IMR-90 (cell line): Measurements from ENCODE around the gene GSTP1. TPM values are rescaled to one million over a fixed set of nuclear protein-coding genes. Genes with fewer than 3 reads are reported as not detected.

Experiments
- ATAC-seq: fragments of 200-7000 bp; cut with Tn5 transposase; 2 replicates; pipeline ENCODE4 v1.9.1; 2020; ENCODE audit warnings: low read depth, mild to moderate bottlenecking, moderate library complexity
- BruUV-seq: library from RNA; stranded (reverse); fragments of 400-500 nt; replicated peaks from 2 replicates; lab custom pipeline; 2021; lab: Mats Ljungman, UMichigan
- CTCF ChIA-PET: fragments of 300-600 bp; formaldehyde crosslinking; extraction: SDS; loops from one replicate; lab custom pipeline; 2021; ENCODE audit warnings: antibody characterized with exemption; lab: Yijun Ruan, JAX
- POLR2A ChIA-PET: fragments of 300-600 bp; sonication (Branson Sonifier 250); formaldehyde crosslinking; loops from one replicate; lab custom pipeline; 2022; ENCODE audit warnings: antibody characterized with exemption; ENCODE audit not compliant: unreplicated experiment; lab: Charles Lee
- DNase-seq: peaks from one replicate; pipeline ENCODE4 v3.0.0; 2013
- H2AFZ ChIP-seq: replicated peaks from 2 replicates; pipeline ENCODE3; 2013; ENCODE audit warnings: low read length, mild to moderate bottlenecking; ENCODE audit not compliant: poor library complexity
- H2AK5ac ChIP-seq: 2 replicates; pipeline ENCODE4 v1.6.1; 2013; ENCODE audit warnings: low read depth, low read length, inconsistent platforms
- H2AK9ac ChIP-seq: replicated peaks from 2 replicates; pipeline ENCODE3; 2013; ENCODE audit warnings: mild to moderate bottlenecking, low read depth, low read length, moderate library complexity; ENCODE audit not compliant: poor library complexity
- H2BK120ac ChIP-seq: 2 replicates; pipeline ENCODE4 v1.6.1; 2013; ENCODE audit warnings: low read depth, low read length, inconsistent platforms
- H2BK15ac ChIP-seq: 3 replicates; pipeline ENCODE4 v1.6.1; 2013; ENCODE audit warnings: low read depth, low read length, inconsistent platforms
- H2BK20ac ChIP-seq: 2 replicates; pipeline ENCODE4 v1.6.1; 2013; ENCODE audit warnings: low read depth, mild to moderate bottlenecking, inconsistent platforms, low read length, moderate library complexity
- H2BK5ac ChIP-seq: 2 replicates; pipeline ENCODE4 v1.6.1; 2013; ENCODE audit warnings: mild to moderate bottlenecking, low read depth, low read length, inconsistent platforms; ENCODE audit not compliant: poor library complexity, severe bottlenecking
- H3K14ac ChIP-seq: replicated peaks from 2 replicates; pipeline ENCODE4 v1.6.1; 2013; ENCODE audit warnings: low read depth, low read length, inconsistent platforms
- H3K18ac ChIP-seq: 2 replicates; pipeline ENCODE4 v1.6.1; 2013; ENCODE audit warnings: low read depth, low read length, control low read depth
- H3K23ac ChIP-seq: 2 replicates; pipeline ENCODE4 v1.6.1; 2013; ENCODE audit warnings: low read depth, low read length, inconsistent platforms
- H3K27ac ChIP-seq: 2 replicates; pipeline ENCODE4 v1.5.1; 2013; ENCODE audit warnings: mild to moderate bottlenecking, control low read depth, low read length; ENCODE audit not compliant: insufficient read depth
- H3K27me3 ChIP-seq: 2 replicates; pipeline ENCODE4 v1.6.1; 2013; ENCODE audit warnings: low read length; ENCODE audit not compliant: control insufficient read depth, insufficient read depth
- H3K36me3 ChIP-seq: 2 replicates; pipeline ENCODE4 v1.6.1; 2013; ENCODE audit warnings: low read length, mixed read lengths; ENCODE audit not compliant: control insufficient read depth, insufficient read depth
- H3K4ac ChIP-seq: 2 replicates; pipeline ENCODE4 v1.6.1; 2013; ENCODE audit warnings: low read depth, low read length, inconsistent platforms
- H3K4me1 ChIP-seq: 2 replicates; pipeline ENCODE4 v1.6.1; 2013; ENCODE audit warnings: low read length, mixed read lengths; ENCODE audit not compliant: control insufficient read depth, insufficient read depth
- H3K4me2 ChIP-seq: 2 replicates; pipeline ENCODE4 v1.6.1; 2013; ENCODE audit warnings: low read depth, mild to moderate bottlenecking, control low read depth, low read length, moderate library complexity
- H3K4me3 ChIP-seq: 2 replicates; pipeline ENCODE4 v1.5.1; 2013; ENCODE audit warnings: low read depth, mild to moderate bottlenecking, control low read depth, low read length, moderate library complexity; ENCODE audit not compliant: insufficient read depth
- H3K56ac ChIP-seq: 2 replicates; pipeline ENCODE4 v1.6.1; 2013; ENCODE audit warnings: low read length, inconsistent platforms; ENCODE audit not compliant: insufficient read depth; ENCODE audit errors: extremely low read depth
- H3K79me1 ChIP-seq, 2 experiments: 2 replicates each; pipeline ENCODE4 v1.6.1; 2013; ENCODE audit warnings: low read length in 2 of 2, inconsistent platforms in 1 of 2, low read depth in 1 of 2
- H3K9ac ChIP-seq: 2 replicates; pipeline ENCODE4 v1.6.1; 2013; ENCODE audit warnings: low read depth, low read length, control low read depth
- H3K9me1 ChIP-seq: 2 replicates; pipeline ENCODE4 v1.6.1; 2013; ENCODE audit warnings: low read length, inconsistent platforms; ENCODE audit not compliant: insufficient read depth
- H3K9me3 ChIP-seq: 2 replicates; pipeline ENCODE4 v1.6.1; 2013; ENCODE audit warnings: low read length; ENCODE audit not compliant: control insufficient read depth, insufficient read depth
- H4K20me1 ChIP-seq: 2 replicates; pipeline ENCODE4 v1.6.1; 2013; ENCODE audit warnings: low read length, inconsistent platforms; ENCODE audit not compliant: insufficient read depth
- H4K5ac ChIP-seq: 2 replicates; pipeline ENCODE4 v1.6.1; 2013; ENCODE audit warnings: mild to moderate bottlenecking, low read depth, low read length, control low read depth
- H4K8ac ChIP-seq, 2 experiments: 2 replicates each; pipeline ENCODE4 v1.6.1; 2013; ENCODE audit warnings: low read depth in 2 of 2, low read length in 2 of 2, control low read depth in 1 of 2, inconsistent platforms in 1 of 2
- H4K91ac ChIP-seq: 2 replicates; pipeline ENCODE4 v1.6.1; 2013; ENCODE audit warnings: low read depth, low read length, inconsistent platforms; ENCODE audit not compliant: insufficient read depth
- BHLHE40 ChIP-seq: fragments of 150-350 bp; IDR thresholded peaks from 2 replicates; pipeline ENCODE4 v1.6.1; 2016; ENCODE audit warnings: mild to moderate bottlenecking, low read depth, low read length
- CEBPB ChIP-seq: IDR thresholded peaks from 2 replicates; pipeline ENCODE4 v1.6.1; 2012; ENCODE audit warnings: low read depth, low read length, improper control_type of control experiment
- CHD1 ChIP-seq: IDR thresholded peaks from 2 replicates; pipeline ENCODE4 v1.6.1; 2012; ENCODE audit warnings: low read depth, low read length, improper control_type of control experiment
- MAZ ChIP-seq: IDR thresholded peaks from 2 replicates; pipeline ENCODE4 v1.6.1; 2012; ENCODE audit warnings: low read depth, mild to moderate bottlenecking, low read length, improper control_type of control experiment, moderate library complexity, borderline replicate concordance
- NFE2L2 ChIP-seq: fragments of 150-350 bp; IDR thresholded peaks from 2 replicates; pipeline ENCODE4 v1.6.1; 2016; ENCODE audit warnings: low read depth, mild to moderate bottlenecking, low read length
- POLR2A ChIP-seq: IDR thresholded peaks from 2 replicates; pipeline ENCODE4 v1.6.1; 2012; ENCODE audit warnings: mild to moderate bottlenecking, low read depth, low read length
- RCOR1 ChIP-seq: IDR thresholded peaks from 2 replicates; pipeline ENCODE4 v1.6.1; 2012; ENCODE audit warnings: mild to moderate bottlenecking, low read length, improper control_type of control experiment; ENCODE audit not compliant: insufficient replicate concordance
- SMC3 ChIP-seq: fragments of 150-350 bp; IDR thresholded peaks from 2 replicates; pipeline ENCODE4 v1.6.1; 2016; ENCODE audit warnings: low read depth, mild to moderate bottlenecking, antibody characterized with exemption, low read length, moderate library complexity
- WGBS, 2 experiments: methylation state at CpG; one replicate each; pipeline versions ENCODE4 v1.1.5 to v1.1.7; 2013; ENCODE audit warnings: missing lambda C conversion rate in 2 of 2; ENCODE audit not compliant: insufficient read length in 1 of 2; ENCODE audit errors: extremely low coverage in 2 of 2; 5-methylcytosine and 5-hydroxymethylcytosine counted together
- dilution Hi-C: fragments of 300-500 bp; cut with HindIII; formaldehyde crosslinking; loops from one replicate; pipeline ENCODE4 v1.14.3; 2018; ENCODE audit warnings: low sequenced_read_pairs; ENCODE audit not compliant: unreplicated experiment
- in situ Hi-C: fragments of 300-500 bp; cut with MboI; formaldehyde crosslinking; loops from 3 replicates; pipeline ENCODE4 v1.14.3; 2019; ENCODE audit warnings: low sequenced_read_pairs, inconsistent platforms, mixed read lengths
- intact Hi-C: fragments of 100-400 bp; cut with micrococcal nuclease; formaldehyde crosslinking; loops from 2 replicates; pipeline ENCODE4 v1.10.0; 2022
- polyA plus RNA-seq, 3 experiments: library from polyadenylated mRNA; depleted of rRNA; stranded (reverse); fragments of >200 nt; gene quantifications; 2 replicates each; pipeline ENCODE4 v1.2.3, GENCODE V29; 2012; ENCODE audit warnings: low replicate concordance in 1 of 3
- total RNA-seq: library from RNA; depleted of rRNA; stranded (reverse); fragments of >200 nt; gene quantifications from 2 replicates; pipeline ENCODE4 v1.2.3, GENCODE V29; 2012
- TF ChIP-seq, protein P1 (sequence below): fragments of 150-350 bp; IDR thresholded peaks from 2 replicates; pipeline ENCODE4 v1.6.1; 2016; ENCODE audit warnings: low read depth, mild to moderate bottlenecking, low read length, moderate library complexity, borderline replicate concordance
- TF ChIP-seq, protein P2 (sequence below): fragments of 150-350 bp; IDR thresholded peaks from 2 replicates; pipeline ENCODE4 v1.6.1; 2017; ENCODE audit warnings: mild to moderate bottlenecking, antibody characterized with exemption, low read length, low read depth
- TF ChIP-seq, protein P3 (sequence below): conservative IDR thresholded peaks from 2 replicates; pipeline ENCODE4 v1.5.1; 2012; ENCODE audit warnings: mild to moderate bottlenecking, low read depth, low read length, improper control_type of control experiment

GSTP1 gene
- total and polyA plus RNA-seq, 2 of the 4 experiments (the other 2 are of a cell fraction): 947 to 1,539 TPM

DNA sequence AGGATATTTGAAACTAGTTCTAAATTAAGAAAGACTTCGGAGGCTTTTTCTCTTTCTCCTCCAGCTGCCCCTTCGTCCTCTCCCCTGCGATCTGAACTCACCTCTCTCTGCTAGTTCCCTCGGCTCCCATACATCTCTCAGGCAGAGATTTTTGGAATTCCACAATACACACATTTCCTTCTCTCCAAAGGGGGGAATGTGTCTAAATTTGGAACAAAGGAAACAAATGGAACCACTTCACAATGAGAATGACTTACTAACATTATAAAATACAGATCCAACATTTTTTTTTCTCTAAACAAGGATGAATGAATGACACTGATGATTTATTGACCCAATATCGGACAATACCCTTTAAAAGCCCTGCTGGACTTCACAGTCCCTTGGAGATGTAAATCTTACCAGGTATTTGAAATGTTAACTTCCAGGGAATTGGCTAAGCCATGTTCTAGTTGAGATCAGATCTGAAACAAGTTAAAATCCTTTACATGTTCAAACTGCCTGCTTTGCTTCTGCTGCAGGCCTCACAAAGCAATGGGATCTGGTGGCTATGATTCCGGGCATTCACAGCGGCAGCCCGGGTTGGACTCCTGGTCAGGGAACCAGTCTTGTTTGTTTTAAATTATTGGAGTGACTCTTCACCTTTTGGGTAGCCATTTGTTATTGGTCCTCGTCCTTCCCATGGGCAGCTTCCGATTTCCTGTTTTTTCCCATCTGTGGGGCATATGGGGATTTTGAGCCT, 20.5 kb upstream of the GSTP1 start:
- no peak overlapping the region for H3K4me2 ChIP-seq

More for the DNA sequence above, 20.5 kb upstream of the GSTP1 start:
- intact Hi-C loops: loop anchor here (1.0 kb wide), 1 partner anchor 34 kb away; no protein-coding TSS in a partner anchor
- Histone ChIP-seq H4K91ac (no peak overlapping the region), H3K56ac (no peak overlapping the region), H2AK9ac (peak overlapping the region; percentile 9), H3K79me1 (no peaks in the 10 kb centered on the region; a peak in 1 of 4 replicates), H2AK5ac (no peak overlapping the region), H3K9ac (no peak overlapping the region), H3K4me1 (peaks cover 6% of the 10 kb centered on the region), H2AFZ (peak overlapping the region; percentile 53), H3K9me3 (no peaks in the 10 kb centered on the region), H3K4me3 (no peak overlapping the region), H4K8ac (no peak overlapping the region), H3K23ac (no peak overlapping the region), H3K27me3 (no peaks in the 10 kb centered on the region; the same call in 1 of the 2 replicates), H3K18ac (no peak overlapping the region), H2BK20ac (no peak overlapping the region), H2BK5ac (no peak overlapping the region), H4K5ac (no peak overlapping the region), H3K27ac (no peak overlapping the region), H3K9me1 (peaks cover 7% of the 10 kb centered on the region; the same call in 1 of the 2 replicates), H3K4ac (no peak overlapping the region), H3K14ac (0 out of 2 replicates have a peak overlapping the region, but pooled peaks have one; percentile 4), H2BK120ac (peak overlapping the region; percentile 16; the same call in 1 of the 2 replicates), H4K20me1 (no peaks in the 10 kb centered on the region), H2BK15ac (no peak overlapping the region), H3K36me3 (no peaks in the 10 kb centered on the region)
- CTCF ChIA-PET: interaction anchor here (1.4 kb wide), 1 partner anchor 15 kb away, joined by 3 read pairs; no protein-coding TSS in a partner anchor
- no TSS peak for BruUV-seq
- dilution Hi-C loops: no loop called here
- DNase-seq (no peak), ATAC-seq (no peak)
- in situ Hi-C loops: no loop called here
- WGBS, 2 experiments: 80% methylated on average over 1 of the region's 10 CpGs; no CpG with 5 or more reads in 1 of the 2 experiments
- POLR2A ChIA-PET: no interaction called here
- TF ChIP-seq, protein P1, sequence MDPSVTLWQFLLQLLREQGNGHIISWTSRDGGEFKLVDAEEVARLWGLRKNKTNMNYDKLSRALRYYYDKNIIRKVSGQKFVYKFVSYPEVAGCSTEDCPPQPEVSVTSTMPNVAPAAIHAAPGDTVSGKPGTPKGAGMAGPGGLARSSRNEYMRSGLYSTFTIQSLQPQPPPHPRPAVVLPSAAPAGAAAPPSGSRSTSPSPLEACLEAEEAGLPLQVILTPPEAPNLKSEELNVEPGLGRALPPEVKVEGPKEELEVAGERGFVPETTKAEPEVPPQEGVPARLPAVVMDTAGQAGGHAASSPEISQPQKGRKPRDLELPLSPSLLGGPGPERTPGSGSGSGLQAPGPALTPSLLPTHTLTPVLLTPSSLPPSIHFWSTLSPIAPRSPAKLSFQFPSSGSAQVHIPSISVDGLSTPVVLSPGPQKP: no peak
- TF ChIP-seq BHLHE40 (no peak), CHD1 (no peak), POLR2A (no peak), SMC3 (no peak), MAZ (no peak), NFE2L2 (no peak), CEBPB (no peak), RCOR1 (no peak)
- TF ChIP-seq, protein P2, sequence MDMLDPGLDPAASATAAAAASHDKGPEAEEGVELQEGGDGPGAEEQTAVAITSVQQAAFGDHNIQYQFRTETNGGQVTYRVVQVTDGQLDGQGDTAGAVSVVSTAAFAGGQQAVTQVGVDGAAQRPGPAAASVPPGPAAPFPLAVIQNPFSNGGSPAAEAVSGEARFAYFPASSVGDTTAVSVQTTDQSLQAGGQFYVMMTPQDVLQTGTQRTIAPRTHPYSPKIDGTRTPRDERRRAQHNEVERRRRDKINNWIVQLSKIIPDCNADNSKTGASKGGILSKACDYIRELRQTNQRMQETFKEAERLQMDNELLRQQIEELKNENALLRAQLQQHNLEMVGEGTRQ: no peak
- TF ChIP-seq, protein P3, sequence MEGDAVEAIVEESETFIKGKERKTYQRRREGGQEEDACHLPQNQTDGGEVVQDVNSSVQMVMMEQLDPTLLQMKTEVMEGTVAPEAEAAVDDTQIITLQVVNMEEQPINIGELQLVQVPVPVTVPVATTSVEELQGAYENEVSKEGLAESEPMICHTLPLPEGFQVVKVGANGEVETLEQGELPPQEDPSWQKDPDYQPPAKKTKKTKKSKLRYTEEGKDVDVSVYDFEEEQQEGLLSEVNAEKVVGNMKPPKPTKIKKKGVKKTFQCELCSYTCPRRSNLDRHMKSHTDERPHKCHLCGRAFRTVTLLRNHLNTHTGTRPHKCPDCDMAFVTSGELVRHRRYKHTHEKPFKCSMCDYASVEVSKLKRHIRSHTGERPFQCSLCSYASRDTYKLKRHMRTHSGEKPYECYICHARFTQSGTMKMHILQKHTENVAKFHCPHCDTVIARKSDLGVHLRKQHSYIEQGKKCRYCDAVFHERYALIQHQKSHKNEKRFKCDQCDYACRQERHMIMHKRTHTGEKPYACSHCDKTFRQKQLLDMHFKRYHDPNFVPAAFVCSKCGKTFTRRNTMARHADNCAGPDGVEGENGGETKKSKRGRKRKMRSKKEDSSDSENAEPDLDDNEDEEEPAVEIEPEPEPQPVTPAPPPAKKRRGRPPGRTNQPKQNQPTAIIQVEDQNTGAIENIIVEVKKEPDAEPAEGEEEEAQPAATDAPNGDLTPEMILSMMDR: no peak
